Head of caudate nucleus (tissue), 42 donors: ENCODE results near the gene IFT20.

Experiments
- DNase-seq, 42 donors: peaks; one replicate each; pipeline versions ENCODE4 v3.0.0 to v3.0.0-alpha.2; 2020 to 2021; ENCODE audit warnings: mixed read lengths in 7 of 42
- intact Hi-C: fragments of 100-400 bp; cut with DNase I; formaldehyde crosslinking; loops from one replicate; pipeline ENCODE4 v1.15.0; 2022

Gene IFT20

DNA sequence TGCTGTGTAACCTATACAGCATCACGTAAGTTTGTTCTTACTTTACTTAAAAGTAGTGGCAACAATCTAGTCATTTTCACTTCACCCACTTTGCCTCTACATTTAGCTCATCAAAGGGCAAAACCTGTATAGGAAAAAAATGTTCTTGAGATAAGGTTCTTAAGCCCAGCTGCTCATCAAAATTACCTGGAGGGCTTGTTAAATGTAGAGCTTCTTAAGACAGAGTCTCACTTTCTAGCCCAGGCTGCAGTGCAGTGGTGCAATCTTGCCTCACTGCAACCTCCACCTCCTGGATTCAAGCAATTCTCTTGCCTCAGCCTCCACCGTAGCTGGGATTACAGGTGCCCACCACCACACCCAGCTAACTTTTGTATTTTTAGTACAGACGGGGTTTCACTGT, 54.4 kb downstream of the IFT20 start:
- no peak for DNase-seq
- intact Hi-C loops, result no loop called here

DNA sequence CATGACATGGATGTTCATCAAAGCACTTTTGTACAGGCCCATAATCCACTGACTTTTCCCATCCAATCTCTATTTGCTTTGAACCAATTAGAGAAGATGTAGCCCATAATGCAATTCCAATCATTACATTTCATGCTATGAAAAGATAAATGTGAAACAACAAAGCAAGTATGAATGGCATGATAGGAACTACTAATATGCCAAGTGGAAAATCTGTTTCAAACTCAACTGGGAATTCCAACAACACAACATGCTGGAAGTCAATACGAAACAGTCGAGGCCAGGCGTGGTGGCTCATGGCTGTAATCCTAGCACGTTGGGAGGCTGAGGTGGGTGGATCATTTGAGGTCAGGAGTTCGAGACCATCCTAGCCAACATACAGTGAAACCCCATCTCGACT, 55.9 kb downstream of the IFT20 start:
- intact Hi-C loops, result no loop called here
- no peak for DNase-seq
